Measurements from ENCODE around the gene SLC37A1.

The SLC37A1 gene

DNA sequence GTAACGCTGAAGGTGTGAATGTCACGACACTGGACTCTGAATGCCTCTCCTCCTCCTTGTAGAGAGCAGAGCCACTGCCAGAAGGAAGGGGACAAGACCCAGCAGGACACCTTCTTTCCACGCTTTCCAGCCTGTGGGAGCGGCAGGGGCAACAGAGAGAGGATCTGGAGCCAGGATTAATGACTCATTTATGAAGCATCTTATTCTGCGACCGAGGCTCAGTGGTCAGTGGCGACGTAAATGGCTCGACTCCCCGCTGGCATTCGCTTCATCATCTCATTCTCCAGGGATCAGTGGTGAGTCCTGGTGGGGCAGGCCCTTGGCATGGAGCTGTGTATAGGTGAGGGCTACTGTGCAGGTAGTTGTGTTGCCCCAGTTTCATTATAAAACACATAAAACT is 4.6 kb downstream of the SLC37A1 start:
- H3K4me2 ChIP-seq (ENCODE audit: low read depth, low read length, poor library complexity, severe bottlenecking), result no peak overlapping the region

DNA sequence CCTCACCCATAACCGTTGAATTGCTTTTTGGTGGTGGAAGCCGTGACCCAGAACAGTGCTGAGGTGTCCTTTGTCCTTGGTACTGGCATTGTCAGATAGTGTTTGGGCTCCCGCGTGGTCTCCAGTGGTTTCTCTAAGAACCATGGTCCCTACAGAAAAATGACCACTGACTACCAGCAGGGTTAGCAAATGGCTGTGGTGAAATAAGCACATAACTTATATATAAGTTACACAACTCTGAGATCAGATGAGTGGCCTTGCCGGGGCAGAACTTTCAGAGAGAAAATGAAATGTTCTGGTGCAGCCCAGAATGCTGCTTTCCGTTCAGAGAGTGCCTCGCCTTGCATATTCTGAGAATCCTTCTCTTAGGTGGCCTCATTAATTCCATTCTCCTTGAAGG is 5.0 kb downstream of the SLC37A1 start:
- Histone ChIP-seq H2AFZ (ENCODE audit: low read depth, low read length, severe bottlenecking) (no peak overlapping the region), H3K9me2 (replicated peaks; ENCODE audit: insufficient read depth, low read length) (no peaks in the 10 kb centered on the region), H3F3A (ENCODE audit: insufficient read depth) (peaks cover 13% of the 10 kb centered on the region), H3K4me2 (ENCODE audit: low read depth, low read length, poor library complexity, severe bottlenecking) (no peak overlapping the region), H4K20me1 (ENCODE audit: low read depth, low read length) (no peaks in the 10 kb centered on the region), H3K36me3 (ENCODE audit: low read length) (0 out of 2 replicates have a peak, but pooled peaks cover 3% of the 10 kb centered on the region), H3K79me2 (ENCODE audit: insufficient read depth, low read length) (peaks cover 27% of the 10 kb centered on the region; the same call in 1 of the 2 replicates), H3K4me3 (ENCODE audit: insufficient read depth, low read length, poor library complexity, severe bottlenecking) (no peak overlapping the region), H3K9ac (ENCODE audit: low read length) (no peak overlapping the region), H3K27ac (ENCODE audit: low read depth, low read length) (no peak overlapping the region), H3K9me3 (ENCODE audit: insufficient read depth, low read length) (no peaks in the 10 kb centered on the region), H3K27me3 (ENCODE audit: low read length) (no peaks in the 10 kb centered on the region)
- TF ChIP-seq, protein P1, sequence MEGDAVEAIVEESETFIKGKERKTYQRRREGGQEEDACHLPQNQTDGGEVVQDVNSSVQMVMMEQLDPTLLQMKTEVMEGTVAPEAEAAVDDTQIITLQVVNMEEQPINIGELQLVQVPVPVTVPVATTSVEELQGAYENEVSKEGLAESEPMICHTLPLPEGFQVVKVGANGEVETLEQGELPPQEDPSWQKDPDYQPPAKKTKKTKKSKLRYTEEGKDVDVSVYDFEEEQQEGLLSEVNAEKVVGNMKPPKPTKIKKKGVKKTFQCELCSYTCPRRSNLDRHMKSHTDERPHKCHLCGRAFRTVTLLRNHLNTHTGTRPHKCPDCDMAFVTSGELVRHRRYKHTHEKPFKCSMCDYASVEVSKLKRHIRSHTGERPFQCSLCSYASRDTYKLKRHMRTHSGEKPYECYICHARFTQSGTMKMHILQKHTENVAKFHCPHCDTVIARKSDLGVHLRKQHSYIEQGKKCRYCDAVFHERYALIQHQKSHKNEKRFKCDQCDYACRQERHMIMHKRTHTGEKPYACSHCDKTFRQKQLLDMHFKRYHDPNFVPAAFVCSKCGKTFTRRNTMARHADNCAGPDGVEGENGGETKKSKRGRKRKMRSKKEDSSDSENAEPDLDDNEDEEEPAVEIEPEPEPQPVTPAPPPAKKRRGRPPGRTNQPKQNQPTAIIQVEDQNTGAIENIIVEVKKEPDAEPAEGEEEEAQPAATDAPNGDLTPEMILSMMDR (IDR thresholded peaks at IDR 0.05; ENCODE audit: insufficient read depth, low read length, poor library complexity, severe bottlenecking), result no peak
- no peak for TF ChIP-seq EZH2phosphoT487 (conservative IDR thresholded peaks at IDR 0.05; ENCODE audit: low read length)

More for the DNA sequence above, 4.6 kb downstream of the SLC37A1 start:
- H3K79me2 ChIP-seq (ENCODE audit: insufficient read depth, low read length), result peaks cover 24% of the 10 kb centered on the region; the same call in 1 of the 2 replicates
- no peaks in the 10 kb centered on the region for H3K9me2 ChIP-seq (replicated peaks; ENCODE audit: insufficient read depth, low read length)
- peaks cover 13% of the 10 kb centered on the region for H3F3A ChIP-seq (ENCODE audit: insufficient read depth)
- no peaks in the 10 kb centered on the region for H3K27me3 ChIP-seq (ENCODE audit: low read length)
- H3K9ac ChIP-seq (ENCODE audit: low read length), result no peak overlapping the region
- H3K9me3 ChIP-seq (ENCODE audit: insufficient read depth, low read length), result no peaks in the 10 kb centered on the region
- no peak overlapping the region for H3K4me3 ChIP-seq (ENCODE audit: insufficient read depth, low read length, poor library complexity, severe bottlenecking)
- 0 out of 2 replicates have a peak, but pooled peaks cover 3% of the 10 kb centered on the region for H3K36me3 ChIP-seq (ENCODE audit: low read length)
- no peak overlapping the region for H2AFZ ChIP-seq (ENCODE audit: low read depth, low read length, severe bottlenecking)
- TF ChIP-seq EZH2phosphoT487 (conservative IDR thresholded peaks at IDR 0.05; ENCODE audit: low read length), result no peak
- TF ChIP-seq, protein P1 (IDR thresholded peaks at IDR 0.05; ENCODE audit: insufficient read depth, low read length, poor library complexity, severe bottlenecking), result no peak
- H3K27ac ChIP-seq (ENCODE audit: low read depth, low read length), result no peak overlapping the region
- H4K20me1 ChIP-seq (ENCODE audit: low read depth, low read length), result no peaks in the 10 kb centered on the region

DNA sequence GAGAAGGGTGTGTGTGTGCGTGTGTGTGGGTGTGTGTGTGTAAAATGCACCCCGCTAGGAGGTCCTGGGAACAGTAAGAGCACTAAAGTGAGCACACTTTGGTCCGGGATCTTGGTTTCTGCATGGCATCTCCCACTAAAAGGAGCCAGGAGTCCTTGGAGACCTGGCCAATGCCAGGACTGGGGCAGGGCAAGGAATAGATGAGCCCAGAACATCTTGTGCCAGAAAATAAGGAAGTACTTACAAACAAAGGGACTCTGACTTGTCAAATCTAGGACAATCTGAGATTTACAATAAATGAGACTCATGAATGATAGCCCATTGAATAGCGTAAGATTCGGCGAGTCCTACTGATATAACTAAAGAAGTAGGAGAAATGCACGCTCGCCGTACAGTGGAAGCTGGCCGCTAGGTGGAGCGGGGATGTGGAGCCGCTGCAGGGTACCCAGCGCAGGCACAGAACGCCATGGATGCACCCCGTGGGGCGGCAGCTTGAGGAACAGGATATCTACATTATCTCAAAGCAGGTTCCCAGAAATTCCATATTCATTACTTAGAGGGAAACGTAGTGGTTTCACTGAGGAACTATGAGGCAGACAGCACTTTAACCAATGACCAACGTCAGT is 7.1 kb downstream of the SLC37A1 start:
- no peaks in the 10 kb centered on the region for H3K27me3 ChIP-seq (ENCODE audit: low read length)
- H3K79me2 ChIP-seq (ENCODE audit: insufficient read depth, low read length), result peaks cover 16% of the 10 kb centered on the region; the same call in 1 of the 2 replicates
- no peaks in the 10 kb centered on the region for H4K20me1 ChIP-seq (ENCODE audit: low read depth, low read length)
- H3K4me2 ChIP-seq (ENCODE audit: low read depth, low read length, poor library complexity, severe bottlenecking), result no peak overlapping the region
- H3K9ac ChIP-seq (ENCODE audit: low read length), result no peak overlapping the region
- no peaks in the 10 kb centered on the region for H3K9me2 ChIP-seq (replicated peaks; ENCODE audit: insufficient read depth, low read length)
- TF ChIP-seq, protein P1 (IDR thresholded peaks at IDR 0.05; ENCODE audit: insufficient read depth, low read length, poor library complexity, severe bottlenecking), result no peak
- TF ChIP-seq EZH2phosphoT487 (conservative IDR thresholded peaks at IDR 0.05; ENCODE audit: low read length), result no peak
- H3K9me3 ChIP-seq (ENCODE audit: insufficient read depth, low read length), result no peaks in the 10 kb centered on the region
- H3F3A ChIP-seq (ENCODE audit: insufficient read depth), result peaks cover 21% of the 10 kb centered on the region
- no peak overlapping the region for H3K4me3 ChIP-seq (ENCODE audit: insufficient read depth, low read length, poor library complexity, severe bottlenecking)
- no peak overlapping the region for H2AFZ ChIP-seq (ENCODE audit: low read depth, low read length, severe bottlenecking)
- 0 out of 2 replicates have a peak, but pooled peaks cover 4% of the 10 kb centered on the region for H3K36me3 ChIP-seq (ENCODE audit: low read length)
- no peak overlapping the region for H3K27ac ChIP-seq (ENCODE audit: low read depth, low read length)
